GM19468 (cell line): ENCODE measurements around the gene COL23A1.

ENCODE experiments used
- ATAC-seq: cut with Tn5 transposase; IDR thresholded peaks from one replicate; pipeline ENCODE4 v1.9.1; 2021; ENCODE audit warnings: mild to moderate bottlenecking, moderate library complexity, moderate number of reproducible peaks; ENCODE audit not compliant: unreplicated experiment; ENCODE audit errors: extremely low read depth

COL23A1 gene

GRCh38 chr5:178445534-178445933 lies 144.7 kb downstream of the COL23A1 start:
- no peak for ATAC-seq

GRCh38 chr5:178442405-178443257 lies 147.6 kb downstream of the COL23A1 start:
- no peak for ATAC-seq

GRCh38 chr5:178441486-178442270 lies 148.5 kb downstream of the COL23A1 start:
- ATAC-seq, result no peak

- no peak for ATAC-seq
Measured at GRCh38 chr5:178440181-178440580, 150.0 kb downstream of the COL23A1 start.

- ATAC-seq, result no peak
Measured at GRCh38 chr5:178439493-178440180, 150.6 kb downstream of the COL23A1 start.

- no peak for ATAC-seq
Measured at GRCh38 chr5:178438796-178439195, 151.4 kb downstream of the COL23A1 start.

- ATAC-seq, result no peak
Measured at GRCh38 chr5:178437386-178438075, 152.7 kb downstream of the COL23A1 start.

GRCh38 chr5:178436326-178436940 lies 153.8 kb downstream of the COL23A1 start:
- ATAC-seq, result no peak

GRCh38 chr5:178435321-178436238 lies 154.6 kb downstream of the COL23A1 start:
- no peak for ATAC-seq

- no peak for ATAC-seq
Measured at GRCh38 chr5:178434851-178435250, 155.3 kb downstream of the COL23A1 start.

GRCh38 chr5:178434016-178434761 lies 156.0 kb downstream of the COL23A1 start:
- ATAC-seq, result no peak

- no peak for ATAC-seq
Measured at GRCh38 chr5:178433273-178433775, 156.9 kb downstream of the COL23A1 start.

GRCh38 chr5:178432421-178433272 lies 157.5 kb downstream of the COL23A1 start:
- ATAC-seq, result no peak

- no peak for ATAC-seq
Measured at GRCh38 chr5:178431782-178432165, 158.4 kb downstream of the COL23A1 start.

- ATAC-seq, result no peak
Measured at GRCh38 chr5:178431063-178431781, 159.0 kb downstream of the COL23A1 start.
